Right renal pelvis (tissue), 4 donors: ENCODE measurements around the gene SELENBP1. TPM values are rescaled to one million over a fixed set of nuclear protein-coding genes. Genes with fewer than 3 reads are reported as not detected.
"Not testable (repeated sequence)": the region's sequence is repeated elsewhere in the genome, so short reads cannot be mapped to it uniquely, and the experiment has no call there.

Experiments used
- DNase-seq, 4 donors: peaks; one replicate each; pipeline ENCODE4 v3.0.0-alpha.2; 2013; ENCODE audit warnings: low read depth in 4 of 4, low spot score in 3 of 4, missing footprints in 1 of 4
- polyA plus RNA-seq, 4 donors: library from polyadenylated mRNA; unstranded; fragments of 120-200 nt; gene quantifications; one replicate each; pipeline ENCODE4 v1.2.1, GENCODE V29; 2013; ENCODE audit not compliant: insufficient read length in 4 of 4

Gene SELENBP1
- 10 to 100 TPM; 45.4 to 53.6 (median 53.4) TPM for polyA plus RNA-seq

DNA sequence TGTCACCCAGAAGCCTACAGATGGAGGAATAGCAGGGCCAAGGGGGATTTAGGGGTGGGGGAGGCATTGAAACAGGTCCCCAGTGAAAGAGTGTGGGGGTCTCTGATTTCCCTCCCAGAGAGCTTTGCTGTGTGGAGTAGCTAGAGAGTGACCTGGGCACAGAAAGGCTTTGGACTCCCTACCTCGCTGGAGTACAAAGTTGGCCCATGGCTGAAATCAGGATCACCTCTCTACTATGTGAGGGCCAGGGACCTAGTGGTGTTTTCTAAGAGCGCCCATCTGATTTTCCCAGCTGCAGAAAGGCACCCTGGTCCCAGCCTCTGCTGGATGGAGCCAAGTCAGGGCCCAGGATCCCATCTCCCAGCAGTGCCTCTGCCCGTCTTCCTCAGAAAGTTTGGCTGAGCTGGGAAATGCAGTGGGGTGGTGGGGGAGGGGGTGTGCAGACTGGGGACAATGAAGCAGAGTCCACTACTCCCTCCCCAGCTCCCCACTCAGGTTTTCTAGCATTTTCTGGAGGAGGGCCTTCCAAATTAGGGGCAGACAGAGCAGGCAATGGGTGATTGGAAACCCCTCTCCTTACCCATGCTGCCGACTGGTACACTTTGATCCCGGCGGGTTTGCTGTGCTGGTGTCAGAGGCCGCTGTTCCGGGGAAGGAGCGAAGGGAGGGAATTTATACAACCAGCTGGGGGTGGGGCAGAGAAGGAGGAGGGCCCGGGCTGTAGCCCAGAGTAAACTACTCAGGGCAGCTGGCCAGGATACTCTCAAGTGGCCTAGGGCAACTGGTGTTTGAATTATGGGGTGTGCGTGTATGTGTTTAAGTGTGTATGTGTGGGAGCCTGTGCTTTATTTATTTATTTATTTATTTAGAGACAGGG lies at the start of gene SELENBP1:
TSS of gene SELENBP1 (minus strand) at position 648 of the 877 bp plus-strand sequence. CDS start at position 584, 64 bp downstream.
- peak; percentile 55 to 72 (median 66) for DNase-seq

DNA sequence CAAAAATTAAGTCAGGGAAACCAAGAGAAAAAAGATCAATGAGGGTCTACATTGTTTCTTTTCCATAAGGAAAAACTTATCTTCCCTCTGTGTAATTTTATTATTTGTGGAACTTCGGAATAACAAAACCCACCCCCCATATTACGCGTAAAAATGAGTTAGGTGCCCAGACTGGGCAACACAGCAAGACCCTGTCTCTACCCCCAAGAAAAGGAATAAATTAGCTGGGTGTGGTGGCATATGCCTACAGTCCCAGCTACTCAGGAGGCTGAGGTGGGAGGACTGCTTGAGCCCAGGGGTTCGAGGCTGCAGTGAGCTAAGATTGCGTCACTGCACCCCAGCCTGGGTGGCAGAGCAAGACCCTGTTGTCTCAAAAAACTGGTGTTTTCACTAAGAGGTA lies 47.3 kb upstream of the SELENBP1 start:
- DNase-seq, result no peak

DNA sequence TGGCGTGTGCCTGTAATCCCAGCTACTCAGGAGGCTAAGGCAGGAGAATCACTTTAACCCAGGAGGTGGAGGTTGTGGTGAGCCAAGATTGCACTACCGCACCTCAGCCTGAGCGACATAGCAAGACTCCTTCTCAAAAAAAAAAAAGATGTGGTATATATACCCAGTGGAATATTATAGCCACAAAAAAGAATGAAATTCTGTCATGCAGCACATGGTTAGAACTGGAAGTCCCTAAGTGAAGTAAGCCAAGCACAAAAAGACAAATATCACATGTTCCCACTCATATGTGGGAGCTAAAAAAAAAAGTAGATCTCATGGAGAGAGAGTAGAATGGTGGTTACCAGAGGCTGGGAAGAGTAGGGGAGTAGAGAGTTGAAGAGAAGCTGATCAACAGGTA lies 45.6 kb upstream of the SELENBP1 start:
- no peak for DNase-seq

DNA sequence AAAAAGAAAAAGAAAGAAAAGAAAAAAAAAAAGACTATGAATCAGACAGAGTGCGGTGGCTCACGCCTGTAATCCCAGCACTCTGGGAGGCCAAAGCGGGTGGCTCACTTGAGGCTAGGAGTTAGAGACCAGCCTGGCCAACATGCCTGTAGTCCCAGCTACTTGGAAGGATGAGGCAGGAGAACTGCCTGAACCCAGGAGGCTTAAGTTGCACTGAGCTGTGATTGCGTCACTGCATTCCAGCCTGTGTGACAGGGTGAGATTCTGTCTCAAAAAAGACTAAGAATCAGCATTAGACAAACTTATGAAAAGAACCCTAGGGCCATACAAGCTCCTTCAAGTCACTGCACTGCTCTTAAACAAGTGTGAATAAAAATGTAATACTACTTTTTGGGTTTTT lies 43.7 kb upstream of the SELENBP1 start:
- DNase-seq, result no peak

DNA sequence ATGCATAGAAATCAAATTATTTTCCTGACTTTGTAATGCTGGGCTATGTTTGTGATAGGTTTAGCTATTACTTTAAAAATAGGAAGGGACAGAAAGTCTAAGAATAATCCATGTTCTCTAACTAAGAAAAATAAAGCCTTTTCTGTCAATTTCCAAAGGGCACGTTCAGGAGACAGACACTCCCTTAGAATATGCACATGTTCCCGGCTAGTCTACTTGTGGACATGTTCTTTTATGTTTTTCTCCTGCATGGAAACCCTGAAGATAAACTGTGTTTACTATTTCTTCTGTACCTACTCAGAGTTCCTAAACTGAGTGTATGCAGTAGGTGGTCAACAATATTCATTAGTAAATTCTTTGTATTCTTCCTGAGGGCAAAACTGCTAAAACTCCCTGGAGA lies 39.4 kb upstream of the SELENBP1 start:
- no peak for DNase-seq

DNA sequence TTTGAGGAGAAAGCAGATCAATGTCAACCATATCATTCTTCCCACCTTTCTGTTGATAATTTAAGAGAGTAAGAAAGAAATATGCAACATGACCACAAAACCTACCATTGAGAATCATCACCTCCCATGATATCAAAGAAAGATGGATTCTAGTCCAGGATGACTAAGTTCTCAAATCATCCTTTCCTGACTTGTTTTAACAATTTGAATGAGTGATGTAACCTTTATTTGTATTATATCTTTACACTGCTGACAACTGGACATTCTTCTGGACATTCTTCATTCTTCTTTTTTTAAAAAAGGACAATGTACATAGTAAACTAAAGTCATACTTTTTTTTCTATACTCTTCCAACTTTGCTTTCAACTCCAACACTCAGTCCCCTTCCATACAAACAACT lies 36.4 kb upstream of the SELENBP1 start:
- no peak for DNase-seq

DNA sequence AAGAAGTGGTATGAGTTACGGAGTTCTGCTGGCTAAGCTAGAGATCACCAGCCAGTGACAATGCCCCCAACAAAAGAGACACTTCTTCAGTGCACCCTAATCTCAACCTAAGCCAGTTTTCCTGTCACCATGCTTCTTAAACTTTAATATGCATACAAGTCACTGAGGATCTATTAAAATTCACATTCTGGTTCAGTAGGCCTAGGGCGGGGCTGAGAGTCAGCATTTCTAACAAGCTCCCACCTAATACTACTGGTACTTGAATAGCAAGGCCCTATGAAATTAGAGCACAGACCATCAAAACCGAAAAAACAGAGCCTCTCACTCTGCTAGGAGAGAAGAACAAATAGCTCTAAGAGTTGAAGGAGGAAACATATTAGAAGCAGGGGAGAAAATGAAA lies 34.8 kb upstream of the SELENBP1 start:
- no peak for DNase-seq

DNA sequence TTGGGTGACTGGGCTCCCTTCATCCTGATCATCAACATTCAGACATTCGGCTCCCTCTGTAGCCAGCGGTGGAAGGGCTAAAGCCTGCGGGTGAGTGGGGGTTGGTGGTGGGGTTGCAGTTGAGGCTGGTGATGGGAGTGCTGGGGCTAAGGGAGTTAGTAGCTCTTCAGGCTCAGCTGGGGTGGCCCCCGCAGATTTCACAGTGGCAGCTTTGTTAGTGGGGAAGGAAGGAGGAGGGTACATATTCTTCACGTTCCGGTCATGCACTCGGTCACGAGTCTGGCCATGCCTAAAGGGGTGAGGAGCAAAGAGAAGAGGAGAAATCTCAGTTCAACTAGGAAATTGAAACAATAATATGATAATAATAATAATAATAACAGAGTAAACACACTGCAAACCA lies 33.7 kb upstream of the SELENBP1 start:
- no peak for DNase-seq

DNA sequence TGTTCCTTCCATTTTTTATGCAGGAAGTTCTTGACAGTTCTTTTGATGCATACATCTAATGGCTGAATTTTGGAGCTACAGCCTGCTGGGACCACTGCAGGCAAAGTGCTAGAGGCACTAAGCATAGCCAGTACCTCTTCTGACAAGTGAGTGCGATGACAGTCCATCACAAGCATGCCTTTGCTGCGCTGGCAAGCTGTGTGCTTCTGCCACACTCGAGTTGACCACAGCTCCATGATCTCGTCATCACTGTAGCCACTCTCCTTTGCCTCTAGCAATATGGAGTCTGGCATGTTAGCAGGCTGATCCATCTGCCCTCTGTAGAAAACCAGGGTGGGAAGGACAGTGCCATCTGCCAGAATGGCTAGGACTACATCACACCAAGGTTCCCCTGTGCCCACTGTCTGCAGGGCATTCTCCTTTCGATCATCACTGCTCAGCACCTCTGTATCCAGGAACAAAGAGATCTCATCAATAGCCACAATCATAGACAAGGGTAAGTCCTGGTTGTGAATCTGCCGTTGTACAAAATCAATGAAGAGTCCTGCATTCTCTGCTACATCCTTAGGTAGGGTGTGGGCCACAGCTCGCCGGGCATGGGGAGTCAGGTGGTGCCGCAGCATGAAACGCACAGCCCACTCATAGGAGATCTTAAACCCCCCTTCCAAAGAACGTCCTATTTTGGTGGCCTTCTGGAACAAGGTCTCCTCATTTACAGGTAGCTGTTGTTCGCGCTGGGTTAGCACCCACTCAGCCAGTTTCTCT lies 32.9 kb upstream of the SELENBP1 start:
- DNase-seq, result no peak

DNA sequence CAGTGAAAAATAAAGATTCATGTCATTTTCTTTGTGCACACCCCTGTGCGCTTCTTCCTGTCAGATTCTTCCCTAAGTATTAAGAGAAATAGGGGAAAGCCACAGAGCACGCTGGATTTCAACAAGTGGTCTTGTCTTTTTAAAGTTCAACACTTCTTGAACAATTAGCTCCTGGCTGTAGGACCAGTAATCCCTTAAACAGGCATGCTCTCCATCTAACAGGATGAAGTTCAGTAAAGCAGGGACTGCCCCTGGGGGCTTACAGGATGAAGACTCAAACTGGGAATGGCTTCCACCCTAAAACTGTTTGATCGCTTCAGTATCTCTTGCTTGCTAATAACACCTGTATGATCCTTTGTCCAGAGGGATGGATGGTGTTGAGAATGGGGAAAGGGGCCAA lies 31.1 kb upstream of the SELENBP1 start:
- DNase-seq, result no peak

DNA sequence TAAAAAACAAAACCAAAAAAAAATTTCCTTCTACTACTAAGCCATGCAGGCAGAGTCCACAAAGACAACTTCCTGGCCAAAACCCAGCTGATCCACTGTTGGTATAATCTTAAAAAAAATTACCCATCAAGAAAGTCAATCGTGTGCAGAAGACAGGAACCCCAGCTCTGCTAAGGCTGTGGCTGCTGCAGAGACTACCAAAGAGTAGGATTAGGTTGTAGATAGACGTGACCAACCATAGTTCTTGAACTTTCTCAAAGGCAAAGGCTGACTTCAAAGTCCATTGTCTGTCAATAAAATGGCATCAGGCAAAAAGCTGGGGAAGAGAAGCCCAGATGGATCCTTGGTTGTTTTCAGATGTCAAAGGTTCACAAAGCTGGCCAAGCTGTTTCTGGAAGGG lies 30.3 kb upstream of the SELENBP1 start:
- DNase-seq, result no peak

DNA sequence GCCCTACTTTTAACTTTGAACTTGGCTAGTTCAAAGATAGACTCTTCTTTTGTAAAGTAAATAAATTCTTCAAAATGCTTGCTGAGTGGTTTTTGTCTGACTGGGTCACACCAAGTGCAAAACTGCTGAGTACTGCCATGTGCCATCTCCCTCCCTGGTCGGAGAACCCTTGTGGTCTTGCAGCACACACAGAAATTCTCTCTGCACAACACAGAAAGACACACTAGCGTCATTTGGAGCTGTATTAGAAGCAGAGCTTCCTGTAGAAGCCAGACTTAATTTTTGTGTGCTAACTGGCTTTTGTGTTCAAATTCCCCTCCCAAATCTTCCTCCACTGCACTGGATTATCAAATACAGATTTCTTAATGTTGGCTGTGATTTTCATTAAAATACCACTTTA lies 29.4 kb upstream of the SELENBP1 start:
- DNase-seq, result no peak

DNA sequence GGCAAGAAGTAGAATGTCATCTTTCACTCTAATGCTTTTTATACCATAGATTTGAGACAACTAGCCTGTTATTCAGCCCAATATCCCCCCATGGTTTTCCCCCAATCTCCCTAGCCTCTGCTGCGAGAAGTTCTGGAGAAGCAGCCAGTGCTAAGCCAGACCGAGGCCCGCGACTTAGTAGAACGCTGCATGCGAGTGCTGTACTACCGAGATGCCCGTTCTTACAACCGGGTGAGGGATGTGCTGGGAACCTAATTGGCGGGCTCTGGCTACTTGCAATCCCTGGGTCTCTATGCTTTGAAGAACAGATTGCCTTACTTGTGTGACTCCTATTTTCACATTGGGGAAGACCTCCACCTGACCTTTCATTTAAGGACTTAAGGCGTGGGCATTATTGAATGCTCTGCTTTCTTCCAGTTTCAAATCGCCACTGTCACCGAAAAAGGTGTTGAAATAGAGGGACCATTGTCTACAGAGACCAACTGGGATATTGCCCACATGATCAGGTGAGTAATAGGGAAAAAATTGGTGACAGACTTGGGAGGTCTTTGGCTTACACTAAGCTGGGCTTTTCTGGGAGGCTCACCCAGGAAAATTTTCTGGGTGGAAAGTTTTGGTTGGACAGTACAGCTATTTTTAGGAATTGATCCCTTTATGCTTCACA lies 28.8 kb upstream of the SELENBP1 start:
- DNase-seq, result no peak

DNA sequence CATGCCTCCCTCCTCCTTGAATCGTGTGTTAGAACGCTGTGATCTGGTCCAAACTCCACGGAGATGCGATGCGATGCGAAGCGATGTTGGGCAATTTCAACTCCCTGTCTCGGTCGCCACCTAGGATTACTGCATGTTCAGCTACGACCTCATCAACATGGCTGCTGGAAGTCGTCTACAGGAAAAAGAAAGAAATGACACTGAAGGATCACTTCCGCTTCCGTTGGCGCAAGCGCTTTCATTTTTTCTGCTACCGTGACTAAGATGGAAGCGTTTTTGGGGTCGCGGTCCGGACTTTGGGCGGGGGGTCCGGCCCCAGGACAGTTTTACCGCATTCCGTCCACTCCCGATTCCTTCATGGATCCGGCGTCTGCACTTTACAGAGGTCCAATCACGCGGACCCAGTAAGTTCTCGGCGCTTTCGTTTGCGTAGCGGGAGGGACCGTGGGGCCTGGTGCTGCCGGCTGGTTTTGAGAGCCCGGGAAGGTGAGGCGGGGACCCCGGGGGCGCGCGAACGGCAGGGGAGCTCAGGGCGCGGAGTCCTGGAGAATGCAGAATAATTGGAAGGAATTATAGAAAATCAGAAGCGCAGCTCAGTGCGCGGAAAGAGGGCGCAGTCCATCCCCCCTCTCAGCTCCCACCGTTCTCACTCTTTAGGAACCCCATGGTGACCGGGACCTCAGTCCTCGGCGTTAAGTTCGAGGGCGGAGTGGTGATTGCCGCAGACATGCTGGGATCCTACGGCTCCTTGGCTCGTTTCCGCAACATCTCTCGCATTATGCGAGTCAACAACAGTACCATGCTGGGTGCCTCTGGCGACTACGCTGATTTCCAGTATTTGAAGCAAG lies 27.0 kb upstream of the SELENBP1 start, which contains the start of gene PSMB4:
TSS of gene PSMB4 (plus strand) at position 250 of the 848 bp plus-strand sequence. CDS start at position 265, 15 bp downstream.
- DNase-seq, result peak; percentile 88 to 91 (median 90)

DNA sequence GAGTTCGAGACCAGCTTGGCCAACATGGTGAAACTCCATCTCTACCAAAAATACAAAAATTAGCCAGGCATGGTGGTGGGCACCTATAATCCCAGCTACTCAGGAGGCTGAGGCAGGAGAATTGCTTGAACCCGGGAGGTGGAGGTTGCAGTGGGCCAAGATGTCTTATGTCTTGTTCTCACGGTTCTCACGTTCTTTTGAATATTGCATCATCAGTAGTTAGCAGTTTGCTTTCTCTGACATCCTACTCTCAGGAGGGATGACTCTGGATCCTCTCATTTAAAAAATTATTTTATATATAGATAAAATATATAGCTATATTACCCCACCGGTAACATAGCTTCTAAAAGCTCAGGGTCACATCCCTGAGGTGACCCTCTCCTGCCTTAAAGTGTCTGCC lies 23.8 kb upstream of the SELENBP1 start:
- not testable (repeated sequence) for DNase-seq

DNA sequence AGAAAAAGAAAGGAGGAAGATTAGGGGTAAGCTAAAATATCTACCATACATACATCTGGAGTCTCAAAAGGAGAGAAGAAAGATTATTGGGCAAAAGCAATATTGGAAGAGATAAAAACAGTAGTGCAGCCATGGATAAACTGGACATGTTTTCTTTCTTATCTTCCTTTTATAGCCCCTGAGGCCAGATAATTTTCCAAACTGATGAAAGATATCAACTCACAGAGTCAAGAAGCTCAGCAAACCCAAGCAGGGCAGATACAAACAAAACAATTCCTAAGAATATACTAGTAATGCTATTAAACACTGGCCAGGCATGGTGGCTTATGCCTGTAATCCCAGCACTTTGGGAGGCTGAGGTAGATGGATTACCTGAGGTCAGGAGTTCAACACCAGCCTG lies 21.1 kb upstream of the SELENBP1 start:
- DNase-seq, result no peak

DNA sequence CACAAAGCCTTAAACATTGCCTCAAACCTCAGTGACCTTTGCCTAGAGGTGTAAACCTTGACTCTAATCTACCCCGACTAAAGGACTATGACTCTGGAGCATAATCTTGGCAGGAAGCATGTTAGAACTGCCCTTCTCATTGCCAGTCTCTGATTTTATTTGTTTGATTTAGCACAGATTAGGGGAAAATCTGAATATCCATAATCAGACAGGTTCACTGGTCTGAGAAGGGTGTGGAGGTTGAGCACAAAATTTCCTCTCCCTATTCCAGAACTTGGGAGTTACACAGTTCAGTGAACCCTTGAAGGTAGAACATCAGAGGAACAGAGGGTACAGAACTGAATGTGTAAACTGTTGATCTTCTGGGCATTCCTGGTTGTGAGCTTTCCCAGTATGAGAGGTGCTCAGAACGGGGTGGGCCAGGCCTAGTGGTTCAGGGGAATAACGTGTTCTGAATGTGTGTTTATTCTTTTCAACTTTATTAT lies 18.6 kb upstream of the SELENBP1 start:
- no peak for DNase-seq

DNA sequence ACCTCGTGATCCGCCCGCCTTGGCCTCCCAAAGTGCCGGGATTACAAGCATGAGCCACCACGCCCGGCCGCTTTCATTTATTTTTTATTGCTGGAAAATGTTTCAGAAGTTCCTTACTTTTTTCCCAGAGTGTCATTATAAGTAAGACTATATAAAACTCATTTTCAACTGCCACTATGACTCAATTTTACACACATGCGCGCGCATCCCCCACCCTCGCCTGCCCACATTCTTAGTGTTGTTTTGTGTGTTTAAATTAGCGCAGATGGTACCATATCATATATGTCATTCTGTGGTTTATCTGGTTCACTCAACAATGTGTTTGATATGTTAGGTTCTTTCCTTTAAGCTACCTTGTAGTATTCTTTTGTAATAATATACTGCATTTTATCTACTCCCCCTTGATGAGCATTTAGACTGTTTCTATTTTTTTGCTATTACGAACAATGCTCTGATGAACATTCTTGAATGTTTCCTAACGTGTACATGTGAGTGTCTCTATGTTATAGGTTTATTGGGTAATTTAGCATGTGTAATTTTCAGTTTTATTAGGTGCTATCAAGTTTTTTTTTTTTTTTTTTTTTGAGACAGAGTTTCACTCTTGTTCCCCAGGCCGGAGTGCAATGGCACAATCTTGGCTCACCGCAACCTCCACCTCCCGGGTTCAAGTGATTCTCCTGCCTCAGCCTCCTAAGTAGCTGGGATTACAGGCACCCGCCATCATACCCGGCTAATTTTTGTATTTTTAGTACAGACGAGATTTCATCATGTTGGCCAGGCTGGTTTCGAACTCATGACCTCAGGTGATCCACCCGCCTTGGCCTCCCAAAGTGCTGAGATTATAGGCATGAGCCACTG lies 17.9 kb upstream of the SELENBP1 start:
- DNase-seq, result not testable (repeated sequence)

DNA sequence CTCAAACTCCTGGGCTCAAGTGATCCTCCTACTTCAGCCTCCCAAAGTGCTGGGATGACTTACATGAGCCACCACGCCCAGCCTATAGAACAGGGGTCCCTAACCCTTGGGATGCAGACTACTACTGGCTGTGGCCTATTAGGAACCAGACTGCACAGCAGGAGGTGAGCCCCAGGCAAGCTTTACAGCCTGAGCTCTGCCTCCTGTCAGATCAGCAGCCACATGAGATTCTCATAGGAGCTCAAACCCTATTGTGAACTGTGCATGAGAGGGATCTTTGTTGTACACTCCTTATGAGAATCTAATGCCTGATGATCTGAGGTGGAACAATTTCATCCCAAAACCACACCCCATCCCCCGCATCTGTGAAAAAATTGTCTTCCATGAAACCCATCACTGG lies 13.5 kb upstream of the SELENBP1 start:
- no peak for DNase-seq
